Esophagus squamous epithelium (tissue), 5 donors: ENCODE data around the gene SPATC1L. TPM values are rescaled to one million over a fixed set of nuclear protein-coding genes. Genes with fewer than 3 reads are reported as not detected.
"Not testable (repeated sequence)": the region's sequence is repeated elsewhere in the genome, so short reads cannot be mapped to it uniquely, and the experiment has no call there.

Experiments used
- DNase-seq: peaks from one replicate; lab custom pipeline; 2025; lab: John Stamatoyannopoulos, UW
- H3K27ac ChIP-seq, 4 donors: fragments of 200-600 bp; sonication (generic); one replicate each; pipeline ENCODE4 v1.5.1; 2016 to 2019; ENCODE audit warnings: mild to moderate bottlenecking in 1 of 4
- H3K27me3 ChIP-seq, 4 donors: fragments of 200-600 bp; sonication (generic); 1 replicate in 3 of 4; 2 replicates in 1 of 4; pipeline versions ENCODE4 v1.5.1 to v1.6.0; 2017 to 2021; ENCODE audit warnings: antibody characterized with exemption in 1 of 4
- H3K36me3 ChIP-seq, 3 donors: fragments of 200-600 bp; sonication (generic); one replicate each; pipeline ENCODE4 v1.5.1; 2016 to 2019
- H3K4me1 ChIP-seq, 3 donors: fragments of 200-600 bp; sonication (generic); one replicate each; pipeline ENCODE4 v1.5.1; 2017 to 2019
- H3K4me3 ChIP-seq, 4 donors: fragments of 200-600 bp; sonication (generic); 1 replicate in 3 of 4; 2 replicates in 1 of 4; pipeline ENCODE4 v1.5.1; 2016 to 2019; ENCODE audit warnings: mild to moderate bottlenecking in 2 of 4, moderate library complexity in 1 of 4
- H3K9me3 ChIP-seq, 3 donors: fragments of 200-600 bp; sonication (generic); one replicate each; pipeline ENCODE4 v1.5.1; 2016 to 2019
- POLR2A ChIP-seq, 4 donors: fragments of 450-650 bp; IDR thresholded peaks; one replicate each; pipeline ENCODE4 v1.6.1; 2017; ENCODE audit warnings: antibody characterized with exemption in 4 of 4, mild to moderate bottlenecking in 4 of 4, moderate library complexity in 3 of 4
- WGBS, 2 donors: methylation state at CpG; one replicate each; pipeline ENCODE4 v1.1.5; 2018; 5-methylcytosine and 5-hydroxymethylcytosine counted together
- intact Hi-C: fragments of 100-400 bp; cut with DNase I; formaldehyde crosslinking; loops from one replicate; pipeline ENCODE4 v1.15.0; 2022
- total RNA-seq, 4 donors: library from RNA; depleted of rRNA; stranded (reverse); fragments of >200 nt; gene quantifications; one replicate each; pipeline ENCODE4 v1.1.0, GENCODE V29; 2016
- TF ChIP-seq, protein P1 (sequence below), 6 experiments: fragments of 450-650 bp in 4 of 6; fragments of 200-600 bp in 2 of 6; sonication (generic) in 2 of 6; IDR thresholded peaks; one replicate each; pipeline ENCODE4 v1.5.1; 2016 to 2019; ENCODE audit warnings: antibody characterized with exemption in 6 of 6, mild to moderate bottlenecking in 4 of 6, moderate library complexity in 4 of 6
- donor health status: DM: yes; HTN: yes; CAD: no.

The SPATC1L gene
- total RNA-seq, 4 donors from 2014 or later: 4.0 to 7.2 (median 6.3) TPM

DNA sequence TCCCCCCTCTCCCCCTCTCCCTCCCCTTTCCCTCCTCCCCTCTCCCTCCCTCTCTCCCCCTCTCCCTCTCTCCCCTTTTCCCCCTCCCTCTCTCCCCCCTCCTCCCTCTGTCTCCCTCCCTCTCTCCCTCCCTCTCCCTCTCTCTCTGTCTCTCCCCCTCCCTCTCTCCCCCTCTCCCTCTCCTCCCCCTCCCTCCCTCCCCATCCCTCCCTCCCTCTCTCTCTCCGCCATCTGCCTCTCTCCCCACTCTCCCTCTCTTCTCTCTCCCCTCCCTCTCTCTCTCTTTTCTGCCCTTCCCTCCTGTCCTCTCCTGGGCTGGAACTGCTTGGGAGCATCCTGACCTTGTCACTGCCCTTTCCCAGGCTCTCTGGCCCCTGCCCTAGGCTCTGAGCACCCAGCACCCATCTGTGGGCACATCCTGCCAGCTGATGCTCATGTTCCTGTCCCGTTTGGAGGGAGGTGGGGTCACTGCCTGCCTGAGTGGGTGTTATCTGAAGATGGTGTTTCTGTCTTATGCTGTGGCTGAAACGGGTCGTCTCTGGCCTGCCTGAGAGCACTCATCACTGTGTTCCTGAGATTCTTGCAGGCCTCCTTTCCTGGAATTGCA, 39.7 kb downstream of the SPATC1L start:
- Histone ChIP-seq H3K4me3 (no peak overlapping the region), H3K27me3 (peaks cover 0 to 18% (median 0%) of the 10 kb centered on the region in 4 donors), H3K27ac (no peak overlapping the region), H3K4me1 (peaks cover 0 to 12% (median 0%) of the 10 kb centered on the region in 3 donors), H3K36me3 (no peaks in the 10 kb centered on the region), H3K9me3 (no peaks in the 10 kb centered on the region)
- DNase-seq: no peak
- intact Hi-C loops: no loop called here
- TF ChIP-seq POLR2A (IDR thresholded peaks at IDR 0.05): no peak
- TF ChIP-seq, protein P1, sequence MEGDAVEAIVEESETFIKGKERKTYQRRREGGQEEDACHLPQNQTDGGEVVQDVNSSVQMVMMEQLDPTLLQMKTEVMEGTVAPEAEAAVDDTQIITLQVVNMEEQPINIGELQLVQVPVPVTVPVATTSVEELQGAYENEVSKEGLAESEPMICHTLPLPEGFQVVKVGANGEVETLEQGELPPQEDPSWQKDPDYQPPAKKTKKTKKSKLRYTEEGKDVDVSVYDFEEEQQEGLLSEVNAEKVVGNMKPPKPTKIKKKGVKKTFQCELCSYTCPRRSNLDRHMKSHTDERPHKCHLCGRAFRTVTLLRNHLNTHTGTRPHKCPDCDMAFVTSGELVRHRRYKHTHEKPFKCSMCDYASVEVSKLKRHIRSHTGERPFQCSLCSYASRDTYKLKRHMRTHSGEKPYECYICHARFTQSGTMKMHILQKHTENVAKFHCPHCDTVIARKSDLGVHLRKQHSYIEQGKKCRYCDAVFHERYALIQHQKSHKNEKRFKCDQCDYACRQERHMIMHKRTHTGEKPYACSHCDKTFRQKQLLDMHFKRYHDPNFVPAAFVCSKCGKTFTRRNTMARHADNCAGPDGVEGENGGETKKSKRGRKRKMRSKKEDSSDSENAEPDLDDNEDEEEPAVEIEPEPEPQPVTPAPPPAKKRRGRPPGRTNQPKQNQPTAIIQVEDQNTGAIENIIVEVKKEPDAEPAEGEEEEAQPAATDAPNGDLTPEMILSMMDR (IDR thresholded peaks at IDR 0.05): no peak
- WGBS, 2 donors: 0 to 29% methylated on average over 1 of the region's 4 CpGs

GRCh38 chr21:46142582-46143473, 41.4 kb downstream of the SPATC1L start:
- peaks cover 0 to 12% (median 0%) of the 10 kb centered on the region in 3 donors for H3K4me1 ChIP-seq
- TF ChIP-seq, protein P1 (IDR thresholded peaks at IDR 0.05): no peak
- no peak for TF ChIP-seq POLR2A (IDR thresholded peaks at IDR 0.05)
- intact Hi-C loops: no loop called here
- H3K4me3 ChIP-seq: no peak overlapping the region
- no peak for DNase-seq
- peaks cover 0 to 35% (median 0%) of the 10 kb centered on the region in 4 donors for H3K27me3 ChIP-seq
- 79 to 81% methylated on average over 16 to 18 of the region's 21 CpGs for WGBS, 2 donors
- H3K36me3 ChIP-seq: no peaks in the 10 kb centered on the region
- no peak overlapping the region for H3K27ac ChIP-seq
- H3K9me3 ChIP-seq: no peaks in the 10 kb centered on the region

DNA sequence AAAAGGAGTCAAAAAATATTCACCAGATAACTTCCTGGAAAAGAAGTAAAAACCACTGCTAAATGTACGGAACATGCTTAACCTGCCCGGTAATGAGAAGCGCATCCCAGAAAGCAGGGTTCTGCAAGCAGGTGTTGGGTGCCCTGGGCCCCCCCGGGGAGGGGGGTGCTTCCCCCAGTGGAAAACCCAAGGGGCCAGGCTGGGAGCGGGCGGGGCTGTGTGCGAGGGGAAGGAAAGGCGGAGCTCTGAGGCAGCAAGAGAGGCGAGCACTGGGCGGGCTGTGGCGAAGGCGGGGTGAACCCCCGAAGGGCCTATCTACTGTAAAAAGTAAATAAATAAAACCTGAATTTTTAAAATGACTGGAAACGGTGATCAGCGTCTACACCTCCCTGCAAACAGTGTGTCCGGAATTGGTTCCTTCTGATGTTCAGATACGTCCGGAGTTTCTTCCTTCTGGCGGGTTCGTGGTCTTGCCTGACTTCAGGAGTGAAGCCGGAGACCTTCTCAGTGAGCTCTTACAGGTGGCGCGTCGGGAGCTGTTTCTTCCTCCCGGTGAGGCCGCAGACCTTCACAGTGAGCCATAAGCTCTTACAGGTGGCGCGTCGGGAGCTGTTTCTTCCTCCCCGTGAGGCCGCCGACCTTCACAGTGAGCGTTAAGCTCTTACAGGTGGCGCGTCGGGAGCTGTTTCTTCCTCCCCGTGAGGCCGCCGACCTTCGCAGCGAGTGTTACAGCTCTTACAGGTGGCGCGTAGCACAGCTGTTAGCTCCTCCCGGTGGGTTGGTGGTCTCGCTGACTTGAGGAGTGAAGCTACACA, 42.3 kb downstream of the SPATC1L start:
- H3K27me3 ChIP-seq: peaks cover 0 to 44% (median 0%) of the 10 kb centered on the region in 4 donors
- intact Hi-C loops: no loop called here
- H3K9me3 ChIP-seq: no peaks in the 10 kb centered on the region
- peaks cover 0 to 12% (median 0%) of the 10 kb centered on the region in 3 donors for H3K4me1 ChIP-seq
- no peak for DNase-seq
- no peak overlapping the region for H3K4me3 ChIP-seq
- WGBS, 2 donors: 83 to 92% methylated on average over 28 to 40 of the region's 45 CpGs
- H3K36me3 ChIP-seq: no peaks in the 10 kb centered on the region
- no peak overlapping the region for H3K27ac ChIP-seq
- no peak for TF ChIP-seq POLR2A (IDR thresholded peaks at IDR 0.05)
- TF ChIP-seq, protein P1 (IDR thresholded peaks at IDR 0.05): no peak

GRCh38 chr21:46140352-46141003, 43.8 kb downstream of the SPATC1L start:
- H3K27me3 ChIP-seq: peaks cover 0 to 48% (median 0%) of the 10 kb centered on the region in 4 donors
- H3K36me3 ChIP-seq, DNase-seq, H3K4me3 ChIP-seq, H3K27ac ChIP-seq, intact Hi-C loops, H3K9me3 ChIP-seq: not testable (repeated sequence)
- WGBS, 2 donors: 56 to 58% methylated on average over 21 to 27 of the region's 29 CpGs
- H3K4me1 ChIP-seq: peaks cover 0 to 12% (median 0%) of the 10 kb centered on the region in 3 donors

DNA sequence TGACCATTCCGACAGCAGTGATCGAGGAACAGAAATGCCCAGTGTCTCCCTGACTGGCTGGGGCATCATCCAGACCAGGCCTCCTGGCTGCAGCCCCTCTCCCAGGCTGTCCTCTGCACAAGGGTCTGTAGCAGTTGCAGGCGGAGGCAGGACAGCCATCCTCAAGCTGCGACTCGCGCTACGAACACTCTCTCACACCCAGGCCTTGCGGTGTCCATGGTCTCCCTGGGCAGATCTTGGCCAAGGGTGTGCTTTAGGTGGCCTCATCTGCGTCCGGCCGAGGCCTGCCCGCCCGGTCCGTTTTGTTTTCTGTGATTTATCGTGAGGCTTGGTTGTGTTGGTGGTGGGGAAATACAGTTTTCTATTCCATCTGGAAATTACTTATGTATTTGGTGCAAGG, 44.6 kb downstream of the SPATC1L start:
- Histone ChIP-seq H3K4me1 (peaks cover 0 to 12% (median 0%) of the 10 kb centered on the region in 3 donors), H3K27me3 (peaks cover 0 to 48% (median 0%) of the 10 kb centered on the region in 4 donors), H3K4me3 (no peak overlapping the region), H3K27ac (no peak overlapping the region), H3K36me3 (no peaks in the 10 kb centered on the region), H3K9me3 (no peaks in the 10 kb centered on the region)
- no peak for DNase-seq
- intact Hi-C loops: no loop called here
- WGBS, 2 donors: 91 to 93% methylated on average over 13 to 14 of the region's 15 CpGs
- TF ChIP-seq POLR2A (IDR thresholded peaks at IDR 0.05): no peak
- TF ChIP-seq, protein P1 (IDR thresholded peaks at IDR 0.05): no peak
